ENCODE data around the gene TTC33.

TTC33 gene

DNA sequence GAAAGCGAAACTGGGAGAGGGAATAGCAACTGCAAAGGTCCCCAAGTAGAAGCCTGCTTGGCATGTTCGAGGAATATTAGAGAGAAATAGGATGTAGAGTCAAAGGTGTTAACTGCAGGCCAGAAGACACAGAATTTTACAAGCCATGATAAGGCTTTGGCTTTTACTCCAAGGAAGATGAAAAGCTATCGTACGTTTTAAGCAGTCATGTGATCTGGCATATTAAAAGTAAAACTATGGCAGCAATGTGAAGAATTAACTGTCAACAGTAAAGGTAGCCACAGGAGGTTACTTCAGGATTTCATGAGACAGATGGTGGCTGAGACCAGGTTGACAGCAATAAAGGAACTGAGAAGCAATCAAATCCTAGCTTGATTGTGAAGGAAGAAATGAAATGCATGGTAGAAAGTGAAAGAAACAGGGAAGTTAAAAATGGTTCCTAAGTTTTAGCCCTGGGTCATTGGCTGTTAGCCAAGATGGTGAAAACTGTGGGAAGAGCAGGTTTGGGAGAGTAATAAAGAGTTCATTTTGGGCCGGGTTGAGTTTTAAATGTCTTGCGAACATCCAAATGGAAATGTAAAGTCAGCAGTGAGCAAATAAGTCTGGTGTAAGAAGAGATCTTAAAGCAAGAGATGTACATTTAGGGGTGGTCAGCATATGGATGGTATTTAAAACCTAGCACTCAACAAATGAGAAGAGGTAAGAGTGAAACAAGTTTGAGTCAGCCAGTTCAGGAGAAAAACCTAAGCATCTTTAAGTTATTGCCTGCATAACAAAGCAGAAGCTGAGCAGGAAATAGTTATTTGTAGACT is 20.3 kb upstream of the TTC33 start:
- TF ChIP-seq, protein P1, sequence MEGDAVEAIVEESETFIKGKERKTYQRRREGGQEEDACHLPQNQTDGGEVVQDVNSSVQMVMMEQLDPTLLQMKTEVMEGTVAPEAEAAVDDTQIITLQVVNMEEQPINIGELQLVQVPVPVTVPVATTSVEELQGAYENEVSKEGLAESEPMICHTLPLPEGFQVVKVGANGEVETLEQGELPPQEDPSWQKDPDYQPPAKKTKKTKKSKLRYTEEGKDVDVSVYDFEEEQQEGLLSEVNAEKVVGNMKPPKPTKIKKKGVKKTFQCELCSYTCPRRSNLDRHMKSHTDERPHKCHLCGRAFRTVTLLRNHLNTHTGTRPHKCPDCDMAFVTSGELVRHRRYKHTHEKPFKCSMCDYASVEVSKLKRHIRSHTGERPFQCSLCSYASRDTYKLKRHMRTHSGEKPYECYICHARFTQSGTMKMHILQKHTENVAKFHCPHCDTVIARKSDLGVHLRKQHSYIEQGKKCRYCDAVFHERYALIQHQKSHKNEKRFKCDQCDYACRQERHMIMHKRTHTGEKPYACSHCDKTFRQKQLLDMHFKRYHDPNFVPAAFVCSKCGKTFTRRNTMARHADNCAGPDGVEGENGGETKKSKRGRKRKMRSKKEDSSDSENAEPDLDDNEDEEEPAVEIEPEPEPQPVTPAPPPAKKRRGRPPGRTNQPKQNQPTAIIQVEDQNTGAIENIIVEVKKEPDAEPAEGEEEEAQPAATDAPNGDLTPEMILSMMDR (IDR thresholded peaks at IDR 0.05; ENCODE audit: borderline replicate concordance, insufficient read depth, low read depth, low read length) = no peak
- no peak overlapping the region for H3K4me3 ChIP-seq (ENCODE audit: low read depth, low read length)

DNA sequence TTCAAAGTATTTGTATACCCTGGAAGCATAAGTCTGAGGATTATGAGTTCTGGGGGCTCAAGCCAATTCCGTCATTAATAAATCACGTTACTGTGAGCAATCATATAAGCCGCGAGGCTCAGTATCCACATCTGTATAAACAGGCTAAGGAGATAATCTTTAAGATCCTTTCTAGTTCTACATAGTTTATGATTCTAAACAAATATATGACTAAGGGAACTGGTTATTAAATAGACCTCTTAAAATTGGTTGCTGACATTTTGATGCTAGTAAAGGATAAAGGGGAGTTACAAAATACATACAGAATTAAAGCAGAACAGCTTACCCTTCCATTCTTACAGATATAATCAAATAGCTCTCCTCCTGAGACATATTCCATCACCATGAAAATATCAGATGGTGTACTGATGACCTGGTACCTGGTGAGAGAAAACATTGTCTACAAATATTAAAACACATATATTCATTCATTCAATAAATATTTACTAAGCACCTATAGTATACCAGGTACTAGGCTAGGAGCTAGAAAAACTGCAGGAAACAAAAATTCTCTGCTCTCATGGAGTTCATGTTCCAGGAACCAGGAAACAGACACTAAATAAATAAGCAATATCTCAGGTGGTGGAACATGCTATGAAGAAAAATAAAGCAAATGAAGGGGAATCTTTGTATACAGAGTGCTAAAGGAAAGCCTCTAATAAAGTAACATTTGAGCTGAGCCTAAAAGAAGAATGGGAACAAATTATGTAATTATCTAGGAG is 19.5 kb upstream of the TTC33 start:
- TF ChIP-seq, protein P1 (IDR thresholded peaks at IDR 0.05; ENCODE audit: borderline replicate concordance, insufficient read depth, low read depth, low read length) = no peak

DNA sequence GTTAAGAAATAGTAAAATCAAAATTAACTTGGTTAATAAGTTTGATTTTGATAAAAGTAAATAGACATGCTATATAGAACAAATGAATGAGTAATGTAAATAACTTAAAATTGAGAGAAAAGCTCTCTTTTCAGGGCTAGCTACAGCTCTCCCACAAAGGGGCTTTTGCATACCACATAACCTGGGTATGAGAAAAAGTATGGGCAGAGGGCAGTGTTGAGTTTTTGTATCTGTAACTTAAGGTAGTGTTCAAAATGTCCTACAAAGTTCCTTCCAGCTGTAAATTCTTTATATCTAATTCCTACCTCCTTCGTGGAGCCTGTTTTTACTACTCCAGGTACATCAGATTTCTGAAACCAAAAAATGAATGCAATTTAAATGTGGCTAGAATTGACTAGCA is 18.9 kb upstream of the TTC33 start:
- TF ChIP-seq, protein P1 (IDR thresholded peaks at IDR 0.05; ENCODE audit: borderline replicate concordance, insufficient read depth, low read depth, low read length) = no peak
- no peak overlapping the region for H3K4me3 ChIP-seq (ENCODE audit: low read depth, low read length)

More for the DNA sequence above, 19.5 kb upstream of the TTC33 start:
- H3K4me3 ChIP-seq (ENCODE audit: low read depth, low read length) = no peak overlapping the region

DNA sequence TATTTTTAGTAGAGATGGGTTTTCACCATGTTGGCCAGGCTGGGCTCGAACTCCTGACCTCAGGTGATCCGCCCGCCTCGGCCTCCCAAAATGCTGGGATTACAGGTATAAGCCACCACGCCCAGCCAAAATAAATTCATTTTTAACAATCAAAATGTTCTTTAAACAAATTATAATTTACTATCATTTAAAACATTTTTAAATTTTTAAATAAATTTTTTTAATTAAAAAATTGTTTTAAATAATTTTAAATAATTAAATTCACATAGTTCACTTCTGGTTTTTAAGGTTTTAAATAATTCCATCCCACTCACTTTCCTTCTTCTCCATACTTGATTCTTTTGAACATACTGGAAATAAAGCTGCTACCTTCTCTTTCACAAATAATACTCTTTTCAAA is 15.0 kb upstream of the TTC33 start:
- H3K4me3 ChIP-seq (ENCODE audit: low read depth, low read length) = no peak overlapping the region
- TF ChIP-seq, protein P1 (IDR thresholded peaks at IDR 0.05; ENCODE audit: borderline replicate concordance, insufficient read depth, low read depth, low read length) = no peak

DNA sequence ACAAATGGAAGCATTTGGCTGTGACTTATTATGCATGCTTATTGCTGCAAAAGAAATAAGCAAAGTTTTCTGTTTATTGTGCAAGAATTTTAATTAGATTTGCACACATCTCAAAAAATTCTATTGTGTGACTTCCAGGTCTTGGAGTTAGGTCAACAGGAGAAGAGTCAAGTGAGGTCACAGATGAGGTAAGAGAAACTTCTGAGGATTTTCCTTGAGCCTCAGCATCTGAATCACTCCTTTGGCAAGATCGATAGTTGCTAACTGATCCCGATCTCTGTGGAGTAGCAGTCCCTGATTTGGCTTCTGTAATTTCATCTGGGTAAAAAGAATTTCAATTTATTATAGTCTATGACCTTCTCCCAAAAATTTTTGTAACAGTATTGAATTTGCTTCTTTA is 6.9 kb upstream of the TTC33 start:
- TF ChIP-seq, protein P1 (IDR thresholded peaks at IDR 0.05; ENCODE audit: borderline replicate concordance, insufficient read depth, low read depth, low read length) = no peak
- no peak overlapping the region for H3K4me3 ChIP-seq (ENCODE audit: low read depth, low read length)

DNA sequence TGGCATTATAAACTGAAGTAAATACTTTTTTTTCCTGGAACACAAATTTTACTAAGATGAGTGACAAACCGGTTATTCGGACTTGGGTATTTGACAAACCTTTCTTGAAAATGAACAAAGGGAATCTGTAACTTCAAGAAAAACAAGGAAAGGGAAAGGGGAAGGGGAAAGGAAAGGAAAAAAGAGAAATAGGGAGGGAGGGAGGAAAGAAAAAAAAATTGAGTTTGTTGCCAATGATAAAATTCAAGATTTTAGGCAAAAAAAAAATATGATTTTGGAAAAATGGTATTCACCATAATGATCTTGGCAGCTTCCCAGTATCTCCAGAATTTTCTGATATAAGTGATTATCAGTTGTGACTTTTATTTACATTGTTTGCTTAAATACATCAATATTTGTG is 1.6 kb upstream of the TTC33 start:
- TF ChIP-seq, protein P1 (IDR thresholded peaks at IDR 0.05; ENCODE audit: borderline replicate concordance, insufficient read depth, low read depth, low read length) = no peak
- H3K4me3 ChIP-seq (ENCODE audit: low read depth, low read length) = no peak overlapping the region

DNA sequence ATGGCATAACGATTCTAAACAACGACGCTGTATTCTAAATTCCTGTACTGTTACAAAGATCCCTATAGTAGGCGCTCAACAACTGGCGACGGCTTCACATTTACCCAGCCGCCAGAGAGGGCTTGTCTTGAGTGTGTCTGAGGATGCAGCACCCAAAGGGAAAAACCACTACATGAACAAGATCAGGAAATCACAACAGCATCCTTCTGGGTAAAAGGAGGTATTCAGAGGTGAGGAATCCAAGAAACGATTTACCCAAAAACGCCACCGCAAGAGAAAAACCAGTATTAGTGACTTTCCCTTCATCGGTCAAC is 711 bp downstream of the TTC33 start:
- peak overlapping the region; percentile 97 for H3K4me3 ChIP-seq (ENCODE audit: low read depth, low read length)
- TF ChIP-seq, protein P1 (IDR thresholded peaks at IDR 0.05; ENCODE audit: borderline replicate concordance, insufficient read depth, low read depth, low read length) = peak; percentile 76
